UCSD-AML1 (cell line): ENCODE data around the gene TSPO.
"Not testable (repeated sequence)": the region's sequence is repeated elsewhere in the genome, so short reads cannot be mapped to it uniquely, and the experiment has no call there.

Experiments used
- DNase-seq: peaks from one replicate; lab custom pipeline; 2025; ENCODE audit not compliant: unreplicated experiment; lab: John Stamatoyannopoulos, UW

TSPO gene

DNA sequence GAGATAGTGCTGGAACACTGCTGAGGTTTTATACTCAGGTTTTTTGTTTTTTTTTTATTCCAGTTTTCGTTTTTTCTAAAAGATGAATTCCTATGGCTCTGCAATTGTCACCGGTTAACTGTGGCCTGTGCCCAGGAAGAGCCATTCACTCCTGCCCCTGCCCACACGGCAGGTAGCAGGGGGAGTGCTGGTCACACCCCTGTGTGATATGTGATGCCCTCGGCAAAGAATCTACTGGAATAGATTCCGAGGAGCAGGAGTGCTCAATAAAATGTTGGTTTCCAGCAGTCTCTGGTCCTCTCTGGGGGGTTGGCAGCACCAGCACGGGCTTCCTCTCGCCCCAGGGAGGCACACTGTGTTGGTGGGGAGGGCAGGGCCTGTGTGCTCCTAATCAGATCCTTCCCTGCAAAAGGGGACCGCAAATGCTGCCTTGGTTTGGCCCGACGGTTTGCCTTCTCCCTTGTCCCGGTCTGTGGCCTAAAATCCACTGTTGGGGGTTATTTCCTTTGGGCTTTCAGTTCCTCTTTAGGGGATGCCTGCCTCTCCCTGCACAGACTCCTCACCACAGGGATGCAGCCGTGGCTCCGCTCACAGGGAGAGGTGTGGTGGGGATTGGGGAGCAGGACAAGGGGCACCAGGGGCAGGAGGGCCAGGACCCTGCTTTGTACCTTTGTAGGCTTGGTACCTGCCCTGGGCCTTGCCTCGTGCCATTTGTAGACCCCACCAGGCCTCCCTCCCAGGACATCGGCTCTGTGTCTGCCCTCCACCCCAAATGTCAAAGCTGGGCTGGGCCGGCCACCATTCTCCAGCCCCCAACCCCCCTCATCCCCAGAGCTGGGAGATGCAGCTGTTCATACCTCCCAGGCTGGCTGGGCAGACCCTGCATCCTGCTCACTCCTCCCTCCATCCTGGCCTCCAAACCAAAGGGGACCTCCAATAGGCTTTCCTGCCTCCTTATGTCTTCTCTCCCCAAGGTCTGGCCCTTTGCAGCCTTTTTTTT lies 21.6 kb upstream of the TSPO start:
- DNase-seq: peak; percentile 37

DNA sequence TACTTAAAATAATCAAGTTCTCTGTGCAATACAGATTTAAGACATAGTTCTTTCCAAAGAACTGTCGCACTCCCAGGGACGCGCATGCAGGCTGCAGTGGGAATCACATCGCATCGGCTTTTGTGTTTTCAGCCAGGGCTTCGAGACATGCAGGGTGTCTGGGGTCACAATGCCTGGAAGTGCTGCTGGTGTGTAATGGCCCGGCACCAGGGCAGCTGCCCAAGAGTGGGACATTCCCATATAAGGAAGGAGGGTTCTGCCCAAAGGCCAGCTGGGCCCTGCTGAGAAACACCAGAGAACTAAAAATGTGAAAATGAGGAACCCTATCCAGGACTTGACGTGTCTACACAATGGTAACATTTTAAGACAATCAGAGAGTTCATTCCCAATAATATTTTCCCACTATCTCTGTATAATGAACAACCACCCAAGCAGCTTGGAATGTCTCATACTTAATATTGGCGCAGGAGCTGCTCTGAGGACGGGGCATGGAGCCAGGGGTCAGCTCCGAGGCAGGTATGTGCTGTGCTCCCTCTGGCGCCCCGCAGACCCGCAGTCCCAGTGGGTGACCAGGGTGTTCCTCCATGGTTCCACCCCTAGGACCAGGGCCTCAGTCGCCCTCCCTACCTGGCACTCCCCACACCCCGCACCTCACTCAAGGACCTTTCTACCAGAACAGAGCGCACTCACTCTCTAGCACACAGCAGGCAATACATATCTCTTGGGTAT lies 19.4 kb upstream of the TSPO start:
- DNase-seq: no peak

DNA sequence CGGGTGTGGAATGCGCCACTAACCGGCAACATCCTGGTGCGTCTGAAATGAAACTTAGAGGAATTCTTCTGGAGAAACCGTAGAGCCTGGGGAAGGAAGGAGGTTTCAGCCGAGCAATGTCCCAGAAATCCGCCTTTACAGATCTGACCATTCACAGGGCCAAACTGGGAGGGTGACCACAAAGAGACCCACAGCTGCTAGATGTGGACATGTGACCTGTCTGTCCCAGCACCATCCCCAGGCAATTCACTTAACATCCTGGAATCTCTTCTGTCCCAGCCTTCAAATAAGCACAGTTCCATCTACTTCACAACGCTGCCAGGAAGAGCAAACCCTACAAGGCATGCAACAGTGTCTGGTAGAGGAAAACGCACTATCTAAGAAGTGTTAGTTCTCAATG lies 18.0 kb upstream of the TSPO start:
- DNase-seq: no peak

DNA sequence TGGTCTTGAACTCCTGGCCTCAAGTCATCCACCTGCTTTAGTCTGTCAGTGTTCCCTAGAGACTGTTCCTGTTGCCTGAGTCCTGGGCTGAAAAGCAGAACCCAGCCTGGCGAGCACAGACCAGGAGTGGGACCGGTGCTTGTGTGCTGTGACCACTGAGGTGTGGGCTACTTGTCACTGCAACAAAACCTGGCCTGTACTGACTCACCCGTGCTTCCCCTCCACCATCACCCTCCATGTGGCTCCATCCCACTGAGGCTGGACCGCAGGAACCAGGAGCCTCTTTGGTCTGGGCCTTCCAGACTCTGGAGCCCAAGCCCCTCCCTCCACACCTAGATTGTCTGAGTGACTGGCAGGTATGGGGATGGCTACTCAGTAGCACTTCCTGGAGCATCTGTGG lies 16.8 kb upstream of the TSPO start:
- DNase-seq: no peak

DNA sequence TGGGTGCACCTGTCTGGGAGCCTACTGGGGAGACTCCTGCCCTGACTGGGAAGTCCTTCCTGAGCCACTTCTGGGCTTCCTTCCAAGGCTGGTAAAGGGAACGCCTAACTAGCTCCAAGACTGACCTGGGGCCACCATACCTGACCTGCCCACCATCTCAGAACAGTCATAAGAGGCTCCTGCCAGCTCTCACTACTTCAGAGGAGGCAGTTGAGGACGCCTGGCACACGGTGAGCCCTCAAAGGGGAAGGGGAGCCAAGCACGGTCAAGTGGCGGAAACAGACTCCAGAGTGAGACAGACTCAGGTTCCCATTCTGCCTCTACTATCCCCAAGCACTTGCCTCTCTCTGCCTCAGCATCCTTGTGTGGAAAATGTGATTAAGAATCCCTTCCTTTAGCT lies 15.8 kb upstream of the TSPO start:
- DNase-seq: no peak

DNA sequence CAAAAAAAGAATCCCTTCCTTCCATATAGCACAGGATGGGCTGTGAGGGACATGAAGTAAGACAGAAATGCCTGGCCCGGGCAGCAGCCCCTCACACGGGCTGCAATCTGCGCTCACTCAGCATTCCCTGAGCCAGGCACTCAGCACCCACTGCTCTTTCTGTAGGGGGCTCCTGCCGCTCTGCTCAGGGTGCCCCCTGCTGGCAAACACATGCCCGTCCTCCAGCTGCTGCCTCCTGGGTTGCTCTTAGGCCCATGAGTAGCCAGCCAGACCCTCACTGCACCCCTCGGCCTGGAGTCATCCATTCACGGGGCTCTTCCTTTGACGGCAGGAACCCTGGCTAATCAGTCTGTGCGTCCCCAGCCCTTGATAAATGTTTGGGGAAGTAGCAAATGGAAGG lies 15.1 kb upstream of the TSPO start:
- DNase-seq: peak; percentile 69

DNA sequence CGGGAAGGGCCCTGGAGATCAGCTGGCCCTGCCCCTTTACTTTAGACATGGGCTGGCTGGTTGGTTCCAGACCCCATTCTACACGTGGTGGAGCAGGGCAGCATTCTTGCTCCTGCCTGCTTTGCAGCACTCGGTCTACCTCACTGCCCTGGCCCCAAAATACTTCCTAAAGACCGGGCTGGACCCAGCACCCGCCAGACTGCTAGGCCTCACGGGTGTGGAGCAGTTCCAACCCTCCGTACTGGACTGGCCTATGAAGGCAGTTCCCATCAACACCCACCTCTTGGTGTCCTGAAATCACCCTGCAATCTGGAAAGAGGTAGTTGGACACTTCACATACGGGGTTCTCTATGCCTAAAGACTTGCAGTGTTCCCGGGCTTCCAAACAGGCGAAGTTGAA lies 14.6 kb upstream of the TSPO start:
- no peak for DNase-seq

DNA sequence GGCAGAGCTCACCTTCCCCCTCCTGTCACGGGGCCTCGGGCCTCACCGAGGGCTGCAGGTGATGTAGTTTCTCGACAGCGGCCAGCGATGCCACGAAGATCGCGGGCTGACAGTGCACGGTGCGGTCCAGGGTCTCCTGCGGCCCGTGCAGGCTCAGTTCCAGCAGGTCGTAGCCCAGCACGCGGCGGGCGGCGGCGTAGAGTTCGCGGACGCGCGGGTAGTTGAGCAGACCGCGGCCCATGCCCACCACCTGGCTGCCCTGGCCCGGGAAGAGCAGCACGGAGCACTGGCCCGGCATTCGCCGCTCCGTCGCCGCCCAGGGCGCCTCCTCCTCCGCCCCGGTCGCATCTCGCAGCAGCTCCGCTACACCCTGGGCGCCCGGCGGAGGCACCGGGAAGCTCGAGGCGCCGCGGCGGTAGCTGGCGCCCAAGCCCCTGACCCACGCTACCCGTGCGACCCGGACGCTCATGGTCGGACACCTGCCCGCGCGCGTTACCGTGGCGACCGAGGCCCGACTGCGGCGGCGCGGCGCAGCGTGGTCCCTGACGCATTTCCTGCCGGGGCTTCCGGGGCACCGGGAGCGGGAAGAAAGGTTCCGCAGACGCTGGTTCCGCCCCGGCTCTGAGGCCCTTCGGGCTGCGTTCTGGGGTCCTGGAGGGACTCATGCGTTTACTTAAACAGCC lies 8.3 kb upstream of the TSPO start, which contains the start of gene MCAT:
Gene MCAT, minus strand, starts transcription at position 519 of the 683 bp plus-strand sequence. Its CDS starts 50 bp downstream, at position 469.
- peak; percentile 85 for DNase-seq

DNA sequence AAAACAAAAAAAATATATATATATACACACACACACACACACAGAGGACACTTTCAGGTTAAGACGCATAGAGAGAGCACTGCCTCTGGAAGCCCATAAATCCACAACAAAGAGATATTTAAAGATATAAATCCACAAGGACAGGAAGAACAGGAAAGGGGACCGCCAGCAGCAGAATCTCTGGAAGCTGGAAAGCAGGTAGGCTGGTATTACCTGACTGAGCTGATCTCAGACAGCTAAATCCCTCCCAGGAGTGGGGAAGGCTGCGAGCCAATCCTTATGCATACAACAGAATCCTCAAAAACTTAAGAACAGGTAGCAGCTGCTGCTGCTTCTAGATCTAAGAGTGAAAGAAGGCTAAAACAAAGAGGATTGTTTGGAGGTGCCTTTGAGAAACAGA lies 6.4 kb upstream of the TSPO start:
- DNase-seq: no peak

DNA sequence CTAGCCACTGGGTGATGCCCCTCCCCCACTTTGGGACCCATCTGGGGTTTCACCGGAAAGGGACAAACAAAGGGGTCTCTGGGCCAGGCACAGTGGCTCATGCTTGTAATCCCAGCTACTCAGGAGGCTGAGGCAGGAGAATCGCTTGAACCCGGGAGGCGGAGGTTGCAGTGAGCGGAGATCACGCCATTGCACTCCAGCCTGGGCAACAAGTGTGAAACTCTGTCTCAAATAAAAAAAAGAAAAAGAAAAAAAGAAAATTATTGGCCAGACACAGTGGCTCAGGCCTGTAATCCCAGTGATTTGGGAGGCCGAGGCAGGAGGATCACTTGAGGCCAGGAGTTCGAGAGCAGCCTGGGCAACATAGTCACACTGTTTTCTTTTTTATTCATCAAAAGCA lies 6.0 kb upstream of the TSPO start:
- DNase-seq: not testable (repeated sequence)

DNA sequence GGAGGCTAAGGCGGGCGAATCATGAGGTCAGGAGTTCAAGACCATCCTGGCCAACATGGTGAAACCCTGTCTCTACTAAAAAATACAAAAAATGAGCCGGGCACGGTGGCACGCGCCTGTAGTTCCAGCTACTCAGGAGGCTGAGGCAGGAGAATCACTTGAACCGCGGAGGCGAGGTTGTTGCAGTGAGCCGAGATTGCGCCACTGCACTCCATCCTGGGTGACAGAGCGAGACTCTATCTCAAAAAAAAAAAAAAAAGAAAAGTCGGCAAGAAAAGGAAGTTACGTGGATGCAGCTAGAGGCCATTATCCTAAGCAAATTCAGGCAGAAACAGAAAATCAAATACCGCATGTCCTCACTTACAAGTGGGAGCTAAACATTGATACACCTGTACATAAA lies 5.0 kb upstream of the TSPO start:
- DNase-seq: not testable (repeated sequence)

DNA sequence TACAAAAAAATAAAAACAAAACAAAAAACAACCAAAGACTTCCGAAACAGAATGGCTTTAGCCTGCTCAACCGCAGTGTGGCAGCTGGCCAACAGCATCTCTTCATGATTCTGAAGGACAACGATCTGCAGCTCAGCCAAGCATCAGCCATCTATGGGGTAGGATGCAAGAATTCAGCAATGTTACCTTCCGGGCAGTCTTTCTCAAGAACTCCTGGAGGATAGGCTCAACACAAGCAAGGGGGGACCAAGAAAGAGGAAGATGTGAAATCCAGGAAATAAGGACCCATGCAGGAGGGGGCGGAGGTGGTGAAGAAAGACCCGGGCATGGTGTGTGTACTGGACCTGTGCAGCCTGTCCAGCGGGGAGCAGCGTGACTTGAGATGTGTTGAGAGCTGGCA lies 3.5 kb upstream of the TSPO start:
- no peak for DNase-seq

DNA sequence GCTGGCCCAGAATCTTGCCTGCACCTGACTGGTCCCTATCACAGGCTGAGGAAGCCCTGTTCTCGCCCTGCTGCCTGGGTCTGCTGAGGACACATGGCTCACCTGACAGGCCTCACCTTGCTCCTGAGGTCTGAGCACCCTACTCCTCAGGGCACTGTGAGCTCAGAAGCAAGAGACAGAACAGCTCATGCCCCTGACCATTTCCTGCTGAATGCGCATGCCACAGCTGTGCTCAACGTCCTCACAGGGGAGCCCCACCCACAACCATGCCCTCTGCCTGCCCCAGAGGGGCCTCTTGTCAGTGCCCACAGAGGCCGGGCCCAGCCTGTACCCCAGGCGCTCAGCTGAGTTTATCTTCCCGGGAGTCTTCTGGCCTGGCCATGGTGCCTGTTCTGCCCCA lies 2.8 kb upstream of the TSPO start:
- no peak for DNase-seq

DNA sequence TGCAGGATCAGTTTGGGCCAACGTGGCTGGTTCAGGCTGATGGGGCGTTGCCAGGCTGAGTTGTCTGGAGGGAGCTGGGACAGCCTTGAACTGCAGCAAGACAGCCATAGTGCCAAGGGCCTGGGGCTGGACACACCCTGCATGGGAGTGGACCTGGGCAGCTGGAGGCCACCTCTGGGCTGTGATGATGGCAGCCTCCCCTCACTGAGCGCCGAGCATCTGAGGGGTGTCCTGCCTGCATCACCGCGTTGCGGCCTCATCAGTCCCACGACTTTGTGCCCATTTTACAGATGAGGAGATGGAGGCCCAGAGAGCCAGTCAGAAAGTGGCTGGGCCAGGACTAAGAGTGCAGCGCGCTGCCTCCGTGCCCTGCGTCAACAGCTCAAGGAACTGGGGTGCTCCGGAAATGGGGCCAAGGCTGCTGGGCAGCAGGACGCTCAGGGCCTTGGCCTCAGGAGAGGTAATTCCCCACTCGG lies 590 bp upstream of the TSPO start:
- DNase-seq: no peak

DNA sequence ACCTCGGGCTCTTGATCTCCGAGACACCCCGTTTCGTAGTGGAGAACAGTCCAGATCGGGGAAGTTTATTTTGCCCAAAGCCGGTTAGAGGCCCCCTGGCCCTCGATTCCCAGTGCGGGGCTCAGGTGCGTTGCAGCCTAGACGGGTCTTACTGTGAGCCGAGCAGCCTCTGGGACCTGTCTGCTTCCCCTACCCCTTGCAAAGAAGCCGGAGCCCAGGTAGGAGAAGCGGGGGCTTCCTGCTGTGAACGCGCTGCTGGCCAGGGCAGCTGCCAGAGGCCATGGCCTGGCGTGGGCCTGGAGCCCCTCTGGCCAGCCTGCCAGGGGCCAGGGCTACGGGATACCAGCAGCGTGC lies 621 bp downstream of the TSPO start:
- DNase-seq: no peak

DNA sequence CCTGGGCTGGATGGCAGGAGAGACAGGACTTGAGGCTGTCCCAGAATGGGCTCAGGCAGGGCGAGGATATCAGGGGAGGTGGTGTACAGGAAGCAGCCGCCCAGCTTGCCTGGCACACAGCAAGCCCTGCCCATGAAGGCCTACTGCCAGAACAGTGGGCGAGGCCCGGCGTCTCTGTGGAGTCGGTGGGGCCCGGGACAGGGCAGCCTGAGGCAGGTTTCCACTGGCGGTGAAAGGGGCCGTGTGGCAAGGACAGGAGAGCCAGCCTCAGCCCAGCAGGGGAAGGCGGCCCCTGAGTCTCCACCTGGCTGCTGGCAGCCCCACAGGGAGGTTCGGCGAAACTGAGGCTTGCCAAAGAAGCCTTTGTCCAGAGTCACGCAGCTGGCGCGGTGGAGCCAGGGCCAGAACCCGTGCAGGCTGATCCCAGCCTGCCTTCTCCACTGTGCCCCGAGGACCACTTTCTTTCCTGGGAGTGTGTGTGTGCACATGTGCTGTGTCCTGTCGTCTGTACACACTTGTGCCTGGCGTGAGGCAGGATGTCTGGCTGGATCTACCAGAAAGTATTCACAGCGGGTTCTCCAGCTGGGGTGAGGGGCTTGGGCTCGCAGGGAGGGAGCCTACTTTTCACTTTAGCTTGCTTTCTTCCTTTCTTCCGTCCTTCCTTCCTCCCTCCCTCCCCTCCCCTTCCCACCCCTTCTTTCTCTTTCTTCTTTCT lies 1.2 kb downstream of the TSPO start:
- DNase-seq: peak; percentile 52

DNA sequence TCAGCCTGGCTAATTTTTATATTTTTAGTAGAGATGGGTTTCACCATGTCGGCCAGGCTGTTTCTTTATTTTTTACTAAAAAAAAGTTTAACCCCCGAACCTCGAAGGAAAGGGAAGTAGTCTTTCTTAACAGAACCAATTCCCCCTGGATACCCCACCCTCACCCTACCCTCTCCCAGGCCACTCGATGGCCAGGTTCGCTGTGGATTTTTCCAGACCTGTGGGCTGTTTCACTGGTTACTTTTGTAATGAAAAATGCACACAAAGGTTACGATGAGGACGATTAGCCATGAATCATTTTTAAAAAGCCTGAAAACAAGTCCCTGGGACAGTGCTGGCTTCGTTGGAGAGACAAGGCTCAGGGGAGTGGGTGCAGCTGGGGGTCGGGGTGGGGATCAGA lies 2.5 kb downstream of the TSPO start:
- no peak for DNase-seq

DNA sequence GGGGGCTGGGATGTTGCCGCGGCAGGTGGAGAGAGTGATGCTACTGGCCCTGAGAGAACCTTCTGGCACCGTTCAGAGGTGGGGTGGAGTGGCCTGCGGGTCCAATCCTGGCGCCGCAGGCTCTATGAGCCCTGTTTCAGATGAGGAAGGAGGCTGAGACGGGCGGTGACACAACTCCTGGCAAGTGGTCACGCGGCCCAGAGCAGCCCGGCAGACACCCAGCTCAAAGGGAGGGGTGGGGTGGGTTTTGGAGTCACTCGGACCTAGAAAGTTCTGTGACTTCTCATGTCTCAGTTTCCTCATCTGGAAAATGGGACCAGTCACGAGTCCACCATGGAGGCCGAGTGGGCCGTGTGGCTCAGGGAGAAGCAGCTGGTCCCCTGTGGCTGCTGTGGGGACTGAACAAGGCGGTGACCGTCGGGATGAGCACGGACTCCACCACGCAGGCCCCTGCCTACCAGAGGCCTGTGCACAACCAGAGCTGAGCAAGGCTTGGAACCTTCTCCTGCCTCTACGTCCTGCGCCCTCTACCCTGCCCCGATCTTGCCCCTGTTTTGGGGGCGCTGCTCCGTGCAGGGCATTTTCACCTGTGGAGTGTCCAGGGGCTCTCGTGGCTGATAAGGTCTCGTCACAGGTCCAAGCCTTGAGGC lies 3.7 kb downstream of the TSPO start:
- DNase-seq: no peak

DNA sequence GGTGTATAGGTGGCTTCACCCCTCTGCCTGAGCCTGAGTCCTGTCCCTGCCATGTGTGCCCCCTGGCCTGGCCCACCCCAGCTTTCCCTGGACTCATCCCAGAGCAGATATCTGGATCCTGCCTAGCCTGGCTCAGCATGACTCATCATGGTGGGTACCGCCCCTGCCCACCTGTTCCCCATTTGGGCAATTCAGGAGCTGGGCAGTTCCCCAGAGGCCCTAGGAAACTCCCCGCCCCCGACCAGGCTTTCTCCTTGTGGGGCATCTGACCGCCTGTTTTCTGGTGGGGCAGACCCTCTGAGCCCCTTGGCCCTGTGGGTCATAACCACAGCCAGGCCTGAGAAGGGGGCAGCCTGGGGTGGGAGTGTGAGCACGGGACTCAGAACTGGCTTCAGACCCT lies 4.4 kb downstream of the TSPO start:
- no peak for DNase-seq

DNA sequence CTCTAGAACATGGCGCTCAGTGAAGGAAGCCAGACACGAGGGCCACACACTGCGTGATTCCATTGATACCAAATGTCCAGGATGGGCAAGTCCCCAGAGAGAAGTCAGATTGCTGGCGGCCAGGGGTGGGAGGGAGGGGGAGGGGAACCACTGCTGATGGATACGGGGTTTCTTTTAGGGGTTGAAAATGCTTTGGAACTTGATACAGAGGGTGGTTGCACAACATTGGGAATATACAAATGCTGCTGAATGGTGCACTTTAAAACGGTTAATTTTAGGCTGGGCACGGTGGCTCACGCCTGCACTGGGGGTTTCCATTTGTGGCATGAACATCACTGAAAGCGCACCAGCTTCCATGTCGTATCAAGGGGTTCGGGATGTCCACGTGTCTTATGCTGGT lies 5.1 kb downstream of the TSPO start:
- DNase-seq: no peak
